ENCODE results near the gene SAMD11.

DNA sequence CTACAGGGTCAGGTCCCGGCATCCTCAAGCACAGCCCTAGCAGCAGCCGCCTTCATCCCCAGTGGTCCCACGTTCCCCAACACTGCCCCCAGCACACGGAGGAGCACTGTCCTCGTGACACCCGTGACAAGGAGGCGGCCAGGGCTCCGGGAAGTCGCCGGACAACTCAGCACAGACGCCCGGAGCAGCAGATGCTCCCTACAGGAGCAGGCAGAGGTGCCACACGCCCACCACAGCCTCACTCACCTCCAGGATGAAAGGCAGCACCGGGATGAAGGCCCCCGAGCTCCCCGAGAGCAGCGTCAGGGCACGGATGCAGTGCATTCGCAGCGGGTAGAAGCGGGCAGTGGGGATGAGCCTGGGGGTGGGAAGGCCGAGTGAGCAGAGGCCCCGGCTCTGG, 27.2 kb downstream of the SAMD11 start:
- no peak for TF ChIP-seq EP300 (IDR thresholded peaks at IDR 0.05; ENCODE audit: borderline replicate concordance)
- TF ChIP-seq, protein P1, sequence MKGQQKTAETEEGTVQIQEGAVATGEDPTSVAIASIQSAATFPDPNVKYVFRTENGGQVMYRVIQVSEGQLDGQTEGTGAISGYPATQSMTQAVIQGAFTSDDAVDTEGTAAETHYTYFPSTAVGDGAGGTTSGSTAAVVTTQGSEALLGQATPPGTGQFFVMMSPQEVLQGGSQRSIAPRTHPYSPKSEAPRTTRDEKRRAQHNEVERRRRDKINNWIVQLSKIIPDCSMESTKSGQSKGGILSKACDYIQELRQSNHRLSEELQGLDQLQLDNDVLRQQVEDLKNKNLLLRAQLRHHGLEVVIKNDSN (IDR thresholded peaks at IDR 0.05): no peak
